Activated CD8-positive, alpha-beta memory T cell treated with anti-CD3 and anti-CD28 coated beads, Interleukin-2, amount 50 U/mL, for 24 hours (primary cell): ENCODE results near the gene GRIN2C.

Experiments used
- DNase-seq: peaks from one replicate; pipeline ENCODE4 v3.0.0-alpha.2; 2020; ENCODE audit errors: extremely low read depth

Gene GRIN2C

GRCh38 chr17:74821655-74822334 is 37.9 kb downstream of the GRIN2C start:
- no peak for DNase-seq

- no peak for DNase-seq
These were observed 39.8 kb downstream of the GRIN2C start for GRCh38 chr17:74819801-74820436.

GRCh38 chr17:74818291-74818938 is 41.3 kb downstream of the GRIN2C start:
- no peak for DNase-seq

GRCh38 chr17:74816905-74817620 is 42.6 kb downstream of the GRIN2C start:
- no peak for DNase-seq

GRCh38 chr17:74815550-74816370 is 43.9 kb downstream of the GRIN2C start:
- no peak for DNase-seq

GRCh38 chr17:74815067-74815466 is 44.6 kb downstream of the GRIN2C start:
- DNase-seq = no peak

GRCh38 chr17:74814453-74814852 is 45.2 kb downstream of the GRIN2C start:
- DNase-seq = no peak

GRCh38 chr17:74812109-74813009 is 47.3 kb downstream of the GRIN2C start:
- no peak for DNase-seq

- DNase-seq = no peak
These were observed 48.8 kb downstream of the GRIN2C start for GRCh38 chr17:74810699-74811485.

- no peak for DNase-seq
These were observed 50.8 kb downstream of the GRIN2C start for GRCh38 chr17:74808714-74809430.

- DNase-seq = no peak
These were observed 51.8 kb downstream of the GRIN2C start for GRCh38 chr17:74807925-74808324.

- no peak for DNase-seq
These were observed 52.2 kb downstream of the GRIN2C start for GRCh38 chr17:74807441-74807840.

GRCh38 chr17:74806334-74806733 is 53.4 kb downstream of the GRIN2C start:
- DNase-seq = no peak

- no peak for DNase-seq
These were observed 54.1 kb downstream of the GRIN2C start for GRCh38 chr17:74805591-74805991.

GRCh38 chr17:74804683-74805082 is 55.0 kb downstream of the GRIN2C start:
- DNase-seq = no peak

- no peak for DNase-seq
These were observed 55.7 kb downstream of the GRIN2C start for GRCh38 chr17:74803971-74804370.

GRCh38 chr17:74803388-74803930 is 56.2 kb downstream of the GRIN2C start:
- no peak for DNase-seq

- DNase-seq = no peak
These were observed 57.8 kb downstream of the GRIN2C start for GRCh38 chr17:74801896-74802295.

GRCh38 chr17:74800531-74800930 is 59.2 kb downstream of the GRIN2C start:
- DNase-seq = no peak
